ENCODE data around the gene PLA2G1B. TPM values are rescaled to one million over a fixed set of nuclear protein-coding genes. Genes with fewer than 3 reads are reported as not detected.

Gene PLA2G1B
- total RNA-seq, 4 donors from 2014 or later, result not detected

DNA sequence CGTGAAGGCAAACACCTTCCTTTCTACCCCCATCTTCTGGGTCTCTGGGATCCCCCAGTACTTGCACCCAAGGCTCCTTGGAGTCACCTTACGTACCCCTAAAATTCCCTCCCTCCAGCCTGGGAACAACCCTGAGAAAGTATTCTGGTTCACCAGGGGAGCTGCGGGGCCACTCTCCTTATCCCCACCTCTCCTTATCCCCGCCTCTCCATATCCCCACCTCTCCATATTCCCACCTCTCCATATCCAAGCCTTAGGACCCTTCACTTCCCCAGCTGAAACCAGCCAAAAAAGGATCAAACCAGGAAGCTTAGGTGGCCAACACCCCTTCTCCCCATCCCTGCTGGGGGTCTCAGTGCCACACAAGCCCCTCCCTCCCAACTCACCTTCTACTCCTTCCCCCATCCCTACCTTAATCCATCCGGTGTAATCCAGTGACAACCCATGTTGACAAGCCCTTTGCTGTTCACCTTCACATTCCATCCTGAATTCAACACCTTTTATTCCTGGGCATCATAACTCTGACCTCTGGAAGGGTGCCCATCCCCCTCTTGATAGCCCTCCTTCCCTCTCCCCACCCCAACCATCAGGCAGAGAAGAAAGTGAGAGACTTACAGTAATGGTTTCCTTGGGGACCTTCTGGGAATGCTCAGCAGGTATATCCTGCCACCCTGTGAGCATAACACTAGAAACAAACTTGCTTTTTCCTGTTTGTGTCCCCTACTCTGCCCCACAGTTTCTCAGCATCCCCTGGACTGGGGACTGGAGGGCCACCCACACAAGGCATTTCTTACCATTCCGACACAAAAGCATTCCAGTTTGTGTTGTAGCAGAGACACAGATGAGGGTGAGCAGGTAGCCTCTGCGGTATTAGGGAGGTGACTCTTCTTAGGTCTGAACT, 43.0 kb upstream of the PLA2G1B start:
- no peak for ATAC-seq
- Histone ChIP-seq H3K27ac (no peak overlapping the region), H3K36me3 (no peaks in the 10 kb centered on the region), H3K4me1 (peaks cover 0 to 22% (median 13%) of the 10 kb centered on the region in 3 donors), H3K27me3 (peaks cover 82% of the 10 kb centered on the region), H3K4me3 (no peak overlapping the region), H3K9me3 (no peaks in the 10 kb centered on the region)
- 19 to 25% methylated on average over 3 to 6 of the region's 7 CpGs for WGBS, 2 donors (ENCODE audit: low coverage in 1 of 2)
- no peak for TF ChIP-seq POLR2A (IDR thresholded peaks at IDR 0.05)
- TF ChIP-seq EP300 (IDR thresholded peaks at IDR 0.05), result no peak
- TF ChIP-seq CTCF (IDR thresholded peaks at IDR 0.05), result no peak
- no peak for TF ChIP-seq POLR2AphosphoS5 (IDR thresholded peaks at IDR 0.05)

DNA sequence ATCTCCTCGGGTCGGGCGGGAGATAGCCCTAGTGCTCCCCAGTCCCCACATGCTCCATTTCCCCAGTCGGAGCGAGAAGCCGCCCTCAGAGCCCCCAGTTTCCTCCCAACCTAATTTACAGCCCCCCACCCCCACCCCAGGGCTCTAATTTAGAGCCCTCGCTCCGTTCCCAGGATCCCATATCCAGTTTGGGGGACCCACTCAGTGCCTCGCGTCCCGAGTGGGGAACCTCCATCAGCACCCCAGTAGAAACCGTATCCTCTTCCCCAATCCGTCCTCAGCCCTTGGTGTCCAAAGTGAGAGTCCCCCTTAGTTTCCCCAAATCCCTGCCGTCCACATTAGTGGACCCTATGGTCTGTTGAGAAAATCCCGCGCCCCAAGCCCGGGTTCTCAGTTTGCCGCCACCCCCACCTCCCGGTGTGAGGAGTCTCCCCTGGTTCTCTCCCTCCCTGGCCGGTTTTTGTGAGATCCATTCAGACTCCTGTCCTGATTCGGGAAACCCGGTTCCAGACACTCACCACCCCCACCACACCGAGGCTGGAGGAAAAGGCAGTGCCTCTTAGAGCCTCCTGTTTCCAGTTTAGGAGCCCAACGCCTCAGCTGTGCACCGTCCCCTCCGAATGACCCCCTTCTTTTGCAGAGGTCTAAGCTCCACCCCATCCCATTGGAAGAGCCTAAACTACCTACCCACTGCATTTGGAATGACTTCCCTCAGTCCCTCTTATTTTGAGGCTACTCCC, 42.2 kb upstream of the PLA2G1B start:
- no peak for TF ChIP-seq CTCF (IDR thresholded peaks at IDR 0.05)
- no peak for TF ChIP-seq EP300 (IDR thresholded peaks at IDR 0.05)
- no peak for TF ChIP-seq POLR2AphosphoS5 (IDR thresholded peaks at IDR 0.05)
- no peak for TF ChIP-seq POLR2A (IDR thresholded peaks at IDR 0.05)
- peak overlapping the region in 1 of 2 donors; percentile 56 for H3K4me3 ChIP-seq
- peaks cover 0 to 22% (median 13%) of the 10 kb centered on the region in 3 donors for H3K4me1 ChIP-seq
- no peak overlapping the region for H3K27ac ChIP-seq
- H3K36me3 ChIP-seq, result no peaks in the 10 kb centered on the region
- WGBS, 2 donors (ENCODE audit: low coverage in 1 of 2), result 4 to 8% methylated on average over 5 to 15 of the region's 26 CpGs
- H3K27me3 ChIP-seq, result peaks cover 73% of the 10 kb centered on the region
- H3K9me3 ChIP-seq, result no peaks in the 10 kb centered on the region
- ATAC-seq, result no peak

DNA sequence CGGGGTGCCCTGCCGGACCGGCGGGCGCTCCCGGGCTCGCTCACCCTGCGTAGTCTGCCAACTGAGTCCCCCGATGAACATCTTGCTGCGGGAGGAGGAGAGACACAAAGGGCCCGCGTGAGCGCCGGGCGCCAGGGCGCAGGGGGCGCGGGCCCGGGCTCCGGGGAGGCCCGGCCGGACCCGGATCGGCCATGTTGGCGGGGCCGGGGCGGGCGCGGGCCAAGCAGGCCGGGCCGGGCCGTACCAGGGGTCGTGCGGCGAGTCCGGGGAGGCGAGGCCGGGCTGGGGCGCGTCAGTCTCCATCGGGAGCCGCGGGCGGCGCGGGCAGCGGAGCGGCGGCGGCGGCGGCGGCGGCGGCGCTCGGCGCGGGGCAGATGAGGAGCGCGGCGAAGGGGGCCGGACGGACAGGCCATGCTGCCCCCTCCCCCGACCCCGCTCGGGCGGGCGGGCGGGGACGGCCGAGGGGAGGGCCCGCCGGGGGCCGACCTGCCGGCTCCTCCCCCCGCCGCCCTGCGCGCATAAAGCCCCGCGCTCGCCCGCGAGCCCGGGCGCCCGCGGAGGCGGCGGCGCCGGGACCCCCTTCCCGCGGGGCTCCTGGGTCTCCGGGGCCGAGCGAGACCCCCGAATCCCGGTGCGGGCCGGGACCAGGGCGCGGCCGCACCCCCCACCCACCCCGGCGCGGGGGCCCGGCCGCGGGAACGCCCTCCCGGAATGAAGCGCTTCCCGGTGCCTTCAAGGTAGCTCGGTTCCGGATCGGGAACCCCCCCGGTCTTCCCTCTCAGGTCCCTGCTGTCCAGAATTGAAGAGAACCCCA, 41.4 kb upstream of the PLA2G1B start, which contains the start of gene MSI1:
MSI1 (minus strand) TSS at position 376 of the 814 bp plus-strand sequence; CDS start at position 303, 73 bp downstream.
- peaks cover 66% of the 10 kb centered on the region for H3K27me3 ChIP-seq
- no peak for ATAC-seq
- H3K27ac ChIP-seq, result no peak within 1 kb of the TSS

More for the DNA sequence above, 41.4 kb upstream of the PLA2G1B start, which contains the start of gene MSI1:
- Histone ChIP-seq H3K4me3 (peak within 1 kb of the TSS; percentile 0 to 56), H3K36me3 (no peaks in the 10 kb centered on the region), H3K9me3 (no peaks in the 10 kb centered on the region), H3K4me1 (peaks cover 0 to 22% (median 13%) of the 10 kb centered on the region in 3 donors)
- no peak for TF ChIP-seq POLR2A (IDR thresholded peaks at IDR 0.05)
- no peak for TF ChIP-seq CTCF (IDR thresholded peaks at IDR 0.05)
- TF ChIP-seq EP300 (IDR thresholded peaks at IDR 0.05), result no peak
- no peak for TF ChIP-seq POLR2AphosphoS5 (IDR thresholded peaks at IDR 0.05)
- WGBS, 2 donors (ENCODE audit: low coverage in 1 of 2), result no CpG with 5 or more reads among the region's 119 CpGs

Measured in gastroesophageal sphincter (tissue), 4 donors.